GM23248 (cell line): ENCODE results near the gene PON3.

Source experiments
- EZH2 ChIP-seq: fragments of 200-600 bp; sonication (generic); IDR thresholded peaks from 2 replicates; pipeline ENCODE4 v1.6.1; 2018; ENCODE audit warnings: antibody characterized with exemption, mild to moderate bottlenecking; ENCODE audit not compliant: insufficient read depth, poor library complexity, severe bottlenecking
- EZH2phosphoT487 ChIP-seq: fragments of 200-600 bp; sonication (generic); IDR thresholded peaks from 2 replicates; pipeline ENCODE4 v1.6.1; 2018; ENCODE audit warnings: antibody characterized with exemption, moderate library complexity, mild to moderate bottlenecking, low read depth; ENCODE audit not compliant: insufficient read depth

DNA sequence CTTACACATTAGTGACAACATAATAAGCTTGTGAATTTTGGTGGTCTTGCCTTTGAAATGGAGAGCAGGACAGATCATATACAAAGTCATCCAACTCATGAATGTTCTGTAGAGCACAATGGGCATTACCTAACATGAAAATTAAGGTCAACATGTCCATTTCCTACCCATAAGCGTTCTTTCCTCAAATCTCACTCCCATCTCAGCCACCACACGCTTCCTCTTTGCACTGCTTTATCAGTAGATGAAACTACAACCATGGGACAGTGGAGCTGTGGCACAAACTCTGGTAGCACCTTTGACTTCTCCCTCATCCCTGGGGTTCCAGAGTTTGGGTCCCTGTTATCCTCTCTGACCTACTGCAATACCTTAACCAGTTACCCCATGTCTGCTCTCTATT is 36.4 kb upstream of the PON3 start:
- TF ChIP-seq EZH2 (no peak), EZH2phosphoT487 (no peak)
